WTC11 (cell line): ENCODE results near the gene NLRC5. TPM values are rescaled to one million over a fixed set of nuclear protein-coding genes. Genes with fewer than 3 reads are reported as not detected.

Source experiments
- ATAC-seq: fragments of 200-7000 bp; cut with Tn5 transposase; 2 replicates; pipeline ENCODE4 v1.10.0; 2021; ENCODE audit warnings: mild to moderate bottlenecking, moderate library complexity
- CTCF ChIA-PET: fragments of 300-600 bp; sonication (Branson Sonifier 250); formaldehyde crosslinking; loops from one replicate; lab custom pipeline; 2021; ENCODE audit warnings: antibody characterized with exemption; lab: Charles Lee
- POLR2A ChIA-PET: fragments of 350-600 bp; sonication (Branson Sonifier 250); formaldehyde crosslinking; loops from one replicate; lab custom pipeline; 2021; ENCODE audit warnings: antibody characterized with exemption; lab: Charles Lee
- DNase-seq: peaks from one replicate; pipeline ENCODE4 v3.0.0; 2021; ENCODE audit warnings: low spot score
- H3K27ac Mint-ChIP-seq: 2 replicates; pipeline ENCODE4 v1.8.0; 2021; ENCODE audit warnings: mixed read lengths
- H3K27me3 Mint-ChIP-seq: 2 replicates; pipeline ENCODE4 v1.8.0; 2021; ENCODE audit warnings: low read depth, mild to moderate bottlenecking, moderate library complexity, mixed read lengths
- H3K36me3 Mint-ChIP-seq: 2 replicates; pipeline ENCODE4 v1.8.0; 2021; ENCODE audit warnings: mixed read lengths
- H3K4me1 Mint-ChIP-seq: 2 replicates; pipeline ENCODE4 v1.8.0; 2022; ENCODE audit warnings: mixed read lengths
- H3K4me3 Mint-ChIP-seq: 2 replicates; pipeline ENCODE4 v1.8.0; 2021; ENCODE audit warnings: mild to moderate bottlenecking, moderate library complexity, mixed read lengths
- H3K9me3 Mint-ChIP-seq: 2 replicates; pipeline ENCODE4 v1.8.0; 2021; ENCODE audit warnings: mixed read lengths
- AR ChIP-seq: fragments of 250-450 bp; sonication (Bioruptor Pico); IDR thresholded peaks from 2 replicates; pipeline ENCODE4 v1.9.0; 2021; ENCODE audit warnings: mild to moderate bottlenecking
- ARID4B ChIP-seq: sonication (generic); formaldehyde crosslinking; IDR thresholded peaks from 2 replicates; pipeline ENCODE4 v1.8.0; 2023; ENCODE audit warnings: missing genetic modification reagents, mild to moderate bottlenecking, borderline replicate concordance
- CBFB ChIP-seq: sonication (generic); formaldehyde crosslinking; IDR thresholded peaks from 2 replicates; pipeline ENCODE4 v1.8.1; 2022; ENCODE audit warnings: mild to moderate bottlenecking, low read depth, missing genetic modification reagents
- FOXK1 ChIP-seq: sonication (generic); formaldehyde crosslinking; IDR thresholded peaks from 2 replicates; pipeline ENCODE4 v1.8.0; 2022; ENCODE audit warnings: mild to moderate bottlenecking, moderate library complexity, missing genetic modification reagents
- GTF2I ChIP-seq: fragments of 250-450 bp; sonication (Bioruptor Pico); conservative IDR thresholded peaks from 2 replicates; pipeline ENCODE4 v1.4.0; 2021; ENCODE audit warnings: mild to moderate bottlenecking
- MLX ChIP-seq: sonication (generic); formaldehyde crosslinking; IDR thresholded peaks from 2 replicates; pipeline ENCODE4 v1.8.1; 2023; ENCODE audit warnings: mild to moderate bottlenecking, missing genetic modification reagents, moderate library complexity
- NR3C1 ChIP-seq: sonication (generic); formaldehyde crosslinking; conservative IDR thresholded peaks from 2 replicates; pipeline ENCODE4 v1.8.1; 2023; ENCODE audit warnings: low read depth, mild to moderate bottlenecking, missing genetic modification reagents
- TEAD1 ChIP-seq: sonication (generic); formaldehyde crosslinking; IDR thresholded peaks from 2 replicates; pipeline ENCODE4 v1.8.0; 2022; ENCODE audit warnings: mild to moderate bottlenecking, missing genetic modification reagents
- ZNF138 ChIP-seq: sonication (generic); formaldehyde crosslinking; conservative IDR thresholded peaks from 2 replicates; pipeline ENCODE4 v1.8.1; 2022; ENCODE audit warnings: mild to moderate bottlenecking, moderate library complexity, missing genetic modification reagents
- ZNF219 ChIP-seq: sonication (generic); formaldehyde crosslinking; IDR thresholded peaks from 2 replicates; pipeline ENCODE4 v1.8.0; 2023; ENCODE audit warnings: missing genetic modification reagents, mild to moderate bottlenecking, borderline replicate concordance
- ZNF532 ChIP-seq: fragments of 250-450 bp; sonication (Bioruptor Pico); IDR thresholded peaks from 2 replicates; pipeline ENCODE4 v1.9.0; 2021; ENCODE audit warnings: mild to moderate bottlenecking, borderline replicate concordance
- total RNA-seq: library from RNA; stranded (reverse); gene quantifications from 3 replicates; pipeline ENCODE4 v1.2.3, GENCODE V29; 2021

The NLRC5 gene
- total RNA-seq, 1 experiment from 2014 or later, result 2.8 TPM

GRCh38 chr16:57093666-57094564 lies 104.6 kb downstream of the NLRC5 start:
- no peak for DNase-seq
- POLR2A ChIA-PET, result interaction anchor here (1.2 kb wide), 1 partner anchor 8 kb away, joined by 4 read pairs; no protein-coding TSS in a partner anchor
- no peak overlapping the region for H3K27ac Mint-ChIP-seq

More at GRCh38 chr16:57093666-57094564, 104.6 kb downstream of the NLRC5 start:
- no peaks in the 10 kb centered on the region for H3K36me3 Mint-ChIP-seq
- no peak for ATAC-seq
- H3K27me3 Mint-ChIP-seq, result peaks cover 25% of the 10 kb centered on the region
- peaks cover 4% of the 10 kb centered on the region; the same call in 1 of the 2 replicates for H3K9me3 Mint-ChIP-seq
- peaks cover 23% of the 10 kb centered on the region for H3K4me1 Mint-ChIP-seq
- TF ChIP-seq GTF2I (CRISPR knock-in tag) (no peak), ZNF219 (CRISPR knock-in tag) (no peak), ZNF532 (CRISPR knock-in tag) (no peak), CBFB (CRISPR knock-in tag) (no peak), AR (CRISPR knock-in tag) (no peak), NR3C1 (CRISPR knock-in tag) (no peak), TEAD1 (CRISPR knock-in tag) (no peak), FOXK1 (CRISPR knock-in tag) (no peak), ARID4B (CRISPR knock-in tag) (no peak), ZNF138 (CRISPR knock-in tag) (no peak), MLX (no peak)
- TF ChIP-seq, all 79 proteins: peak for 0
- CTCF ChIA-PET, result interaction anchor here (0.6 to 3.9 kb wide), 33 partner anchors 10 to 323 kb away, joined by 3 to 68 read pairs (median 6); no protein-coding TSS in a partner anchor
- H3K4me3 Mint-ChIP-seq, result peak overlapping the region; percentile 78
